Islet precursor cell (in vitro differentiated cells): ENCODE results near the gene GJC1.

Source experiments
- DNase-seq: peaks from one replicate; pipeline ENCODE4 v3.0.0-alpha.2; 2018

The GJC1 gene

DNA sequence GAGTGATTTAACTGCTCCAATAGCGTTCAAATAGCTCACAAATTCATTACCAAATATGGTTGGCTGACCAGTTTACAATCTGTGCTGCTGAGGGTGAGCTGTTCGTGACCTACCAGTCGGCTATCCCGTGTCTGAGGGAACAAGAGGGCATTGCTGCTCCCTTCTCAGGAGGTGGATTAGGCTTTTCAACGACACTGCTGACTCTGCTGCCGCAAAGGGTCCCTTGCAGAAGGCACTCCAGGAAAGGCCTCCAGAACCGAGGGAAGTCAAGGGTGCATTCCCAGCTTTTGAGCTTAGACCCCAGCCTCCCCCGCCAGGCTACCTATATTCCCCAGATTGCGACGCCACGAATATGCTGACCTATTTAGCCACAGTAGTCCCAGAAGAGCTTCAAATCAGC, 32.3 kb downstream of the GJC1 start:
- peak; percentile 69 for DNase-seq

DNA sequence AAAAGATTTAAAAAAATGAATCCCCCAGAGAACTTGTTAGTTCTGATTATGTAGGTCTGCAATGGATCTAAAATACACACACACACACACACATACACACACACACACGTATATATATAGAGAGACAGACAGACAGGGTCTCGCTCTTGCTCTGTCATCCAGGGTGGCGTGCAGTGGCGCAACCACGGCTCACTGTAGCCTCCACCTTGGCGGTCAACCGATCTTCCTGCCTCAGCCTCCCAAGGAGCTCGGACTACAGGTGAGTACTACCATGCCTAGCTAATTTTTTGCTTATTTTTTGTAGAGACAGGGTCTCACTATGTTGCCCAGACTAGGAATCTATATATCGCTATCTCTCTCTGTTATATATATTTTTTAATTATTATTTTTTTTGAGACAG, 33.4 kb downstream of the GJC1 start:
- DNase-seq, result no peak

DNA sequence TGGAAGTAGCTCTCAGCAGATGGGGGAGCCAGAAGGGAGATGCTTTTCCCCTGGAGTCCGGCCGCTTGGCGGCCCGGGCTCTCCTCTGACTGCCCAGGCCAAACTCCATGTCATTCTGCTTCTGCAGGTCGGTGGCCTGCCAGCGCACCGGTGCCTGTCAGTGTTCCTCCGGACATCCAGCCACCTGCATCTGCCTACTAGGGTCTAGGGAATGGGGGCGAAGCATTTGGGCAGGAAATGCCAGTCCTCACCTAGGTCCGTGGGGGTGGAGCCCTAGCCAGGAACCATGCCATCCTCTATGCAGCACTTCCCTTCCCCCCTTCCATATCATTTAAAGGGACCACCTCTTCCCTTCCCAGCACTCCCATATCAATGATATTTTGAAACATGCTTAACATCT, 34.2 kb downstream of the GJC1 start:
- DNase-seq, result no peak

DNA sequence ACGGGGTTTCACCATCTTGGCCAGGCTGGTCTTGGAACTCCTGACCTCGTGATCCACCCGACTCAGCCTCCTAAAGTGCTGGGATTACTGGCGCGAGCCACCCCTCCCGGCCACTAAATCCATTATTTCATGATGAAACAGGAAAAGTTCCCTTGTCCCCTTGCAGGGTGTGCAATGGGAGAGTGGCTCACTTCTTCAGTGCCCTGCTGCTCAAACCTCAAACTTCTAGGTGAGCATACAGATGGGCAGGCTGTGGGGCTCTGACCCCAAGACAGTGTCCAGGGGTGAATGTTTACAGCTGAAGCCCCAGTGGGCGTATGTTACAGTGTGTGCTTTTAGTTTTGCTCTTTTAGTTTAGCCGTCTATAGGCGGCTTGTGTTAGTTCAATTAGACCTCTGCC, 34.7 kb downstream of the GJC1 start:
- no peak for DNase-seq

DNA sequence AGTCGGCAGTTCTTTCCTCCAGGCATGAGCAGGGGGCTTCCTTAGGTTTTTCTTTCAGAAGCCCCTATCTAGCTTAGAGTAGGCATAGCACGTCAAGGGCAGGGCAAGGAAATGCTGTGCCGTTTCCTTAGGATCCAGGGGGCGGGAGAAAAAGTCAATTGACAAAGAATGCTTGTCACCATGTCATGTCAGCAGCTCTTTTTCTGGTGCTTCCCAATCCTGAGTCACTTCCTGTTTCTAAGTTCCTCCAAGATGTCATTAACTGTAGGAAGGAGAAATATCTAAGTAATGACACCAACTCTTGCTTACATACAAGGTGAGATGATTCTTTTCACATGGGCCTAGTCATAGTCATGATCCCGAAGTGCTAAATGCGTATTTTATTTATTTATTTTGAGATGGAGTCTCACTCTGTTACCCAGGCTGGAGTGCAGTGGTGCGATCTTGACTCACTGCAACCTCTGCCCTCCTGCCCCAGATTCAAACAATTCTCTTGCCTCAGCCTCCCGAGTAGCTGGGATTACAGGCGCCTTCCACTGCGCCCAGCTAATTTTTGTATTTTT, 35.2 kb downstream of the GJC1 start:
- DNase-seq, result peak; percentile 84

DNA sequence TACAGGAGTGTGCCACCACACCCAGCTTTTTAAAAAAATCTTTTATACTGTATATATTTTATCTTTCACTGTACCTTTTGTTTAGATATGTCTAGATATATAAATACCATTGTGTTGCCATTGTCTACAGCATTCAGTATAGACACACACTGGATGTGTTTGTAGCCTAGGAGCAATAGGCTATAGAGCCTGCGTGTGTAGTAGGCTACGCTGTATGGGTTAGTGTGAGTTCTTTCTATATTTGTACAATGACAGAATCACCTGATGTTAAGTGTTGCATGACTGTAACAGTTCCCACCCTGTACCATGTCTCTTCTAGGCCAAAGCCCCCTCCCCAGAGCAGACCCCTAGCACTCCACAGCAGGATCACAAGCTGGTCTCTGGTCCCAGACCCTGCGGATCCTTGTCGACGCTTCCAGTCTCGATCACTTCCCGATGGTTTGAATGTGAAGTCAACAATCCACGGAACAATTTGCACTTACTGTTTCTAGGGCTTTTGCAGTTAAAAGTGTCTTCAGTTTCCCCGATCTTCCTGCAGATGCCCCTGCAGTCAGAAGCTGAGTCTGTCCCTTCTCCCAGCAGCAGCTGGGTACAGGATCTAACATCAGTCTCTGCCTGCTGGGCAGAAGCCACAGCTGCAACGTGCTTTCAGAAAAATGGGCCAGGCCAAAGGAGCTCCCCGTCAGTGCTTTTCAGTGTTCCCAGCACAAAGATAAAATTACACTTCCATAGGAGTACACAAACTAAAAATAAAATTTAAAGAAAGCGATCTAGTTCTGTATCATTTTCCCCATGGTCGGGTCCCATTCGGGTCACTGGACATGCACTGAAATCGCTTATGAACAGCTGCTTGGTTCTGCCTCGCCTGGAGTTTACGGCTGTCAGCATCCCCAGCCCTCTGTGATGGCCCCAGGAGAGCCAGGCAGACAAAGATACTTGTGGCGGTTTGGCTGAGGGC, 35.9 kb downstream of the GJC1 start:
- no peak for DNase-seq

DNA sequence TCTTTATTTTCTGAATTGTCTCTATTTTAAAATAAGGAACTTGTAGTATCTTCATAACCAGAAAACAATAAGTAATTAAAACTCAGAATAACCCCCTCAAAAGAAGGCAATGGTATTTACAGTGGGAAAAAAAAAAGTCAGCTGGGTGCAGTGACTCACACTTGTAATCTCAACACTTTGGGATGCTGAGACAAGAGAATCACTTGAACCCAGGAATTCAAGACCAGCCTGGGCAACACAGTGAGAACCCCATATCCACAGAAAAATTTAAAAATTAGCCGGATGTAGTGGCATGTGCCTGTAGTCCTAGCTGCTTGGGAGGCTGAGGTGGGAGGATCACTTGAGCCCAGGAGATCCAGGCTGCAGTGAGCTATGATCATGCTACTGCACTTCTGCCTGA, 37.8 kb downstream of the GJC1 start:
- DNase-seq, result no peak

DNA sequence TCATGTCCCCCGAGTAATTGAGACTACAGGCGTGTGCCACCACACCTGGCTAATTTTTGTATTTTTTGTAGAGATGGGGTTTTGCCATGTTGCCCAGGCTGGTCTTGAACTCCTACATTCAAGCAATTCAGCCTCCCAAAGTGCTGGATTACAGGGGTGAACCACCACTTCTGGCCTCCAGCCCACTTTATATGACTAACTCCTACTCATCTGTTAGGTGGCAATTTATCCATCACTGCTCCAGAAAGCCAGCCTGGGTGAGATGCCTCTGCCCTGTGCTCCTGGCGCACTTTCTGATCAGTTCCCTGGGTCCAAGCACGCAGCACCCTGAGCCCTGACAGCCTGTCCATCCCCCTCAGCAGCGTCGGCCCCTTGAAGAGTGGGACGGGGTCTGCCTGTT, 41.9 kb downstream of the GJC1 start:
- DNase-seq, result no peak

DNA sequence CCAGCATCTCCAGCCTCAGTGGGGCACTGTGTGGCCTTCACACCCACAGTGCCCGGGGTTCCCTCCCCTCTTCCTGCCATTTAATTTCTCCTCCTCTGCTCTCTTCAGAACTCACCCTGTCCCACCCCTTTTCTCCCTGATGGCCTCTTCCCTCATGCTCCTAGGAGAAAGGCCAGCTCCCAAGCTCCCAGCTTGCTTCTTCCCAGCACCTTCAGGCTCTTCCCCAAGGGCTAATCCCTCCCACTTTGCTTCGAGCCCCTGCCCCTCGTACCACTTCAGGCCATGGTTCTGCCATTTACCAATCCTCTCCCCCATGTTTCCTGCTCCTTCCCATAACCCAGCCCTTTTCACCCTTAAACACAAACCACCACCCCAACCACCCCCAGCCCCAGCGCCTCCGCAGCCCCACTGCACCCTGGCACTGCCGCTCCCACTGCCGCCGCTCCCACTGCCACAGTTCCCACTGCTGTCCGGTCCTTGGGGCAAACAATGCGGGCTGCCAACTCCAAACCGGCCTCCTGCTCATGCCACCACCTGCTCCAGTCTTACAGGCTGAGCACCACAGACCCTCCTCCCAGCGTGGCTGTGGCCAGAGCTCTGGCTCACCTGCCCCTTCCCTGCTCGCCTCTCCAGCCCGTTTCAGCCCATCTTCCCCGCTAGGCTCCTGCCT, 42.7 kb downstream of the GJC1 start:
- DNase-seq, result no peak

DNA sequence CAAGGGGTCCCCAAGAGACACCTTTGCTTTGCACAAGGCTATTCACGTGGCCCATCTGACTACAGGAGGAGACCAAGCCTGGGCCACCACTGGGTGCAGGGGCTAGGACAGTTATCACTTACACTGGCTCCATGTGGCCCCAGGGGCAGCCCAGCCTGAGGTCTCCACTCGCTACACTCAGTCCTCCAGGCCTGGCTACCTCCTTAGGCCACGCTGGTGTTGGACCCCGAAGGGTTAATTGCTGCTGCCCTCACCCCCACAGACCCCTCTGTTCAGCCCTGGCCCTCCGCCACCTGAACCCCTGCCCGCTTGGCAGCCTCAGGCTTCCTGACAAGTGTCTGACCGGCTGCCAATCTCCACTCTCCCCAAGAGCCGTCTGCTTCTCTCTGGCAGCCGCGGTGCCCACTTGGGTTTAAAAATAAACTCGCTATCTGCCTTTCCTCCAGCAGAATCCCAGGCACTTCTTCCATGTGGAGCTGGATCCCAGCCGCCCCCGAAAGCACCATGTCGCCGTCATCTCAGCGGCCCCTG, 43.5 kb downstream of the GJC1 start:
- DNase-seq, result peak; percentile 51

DNA sequence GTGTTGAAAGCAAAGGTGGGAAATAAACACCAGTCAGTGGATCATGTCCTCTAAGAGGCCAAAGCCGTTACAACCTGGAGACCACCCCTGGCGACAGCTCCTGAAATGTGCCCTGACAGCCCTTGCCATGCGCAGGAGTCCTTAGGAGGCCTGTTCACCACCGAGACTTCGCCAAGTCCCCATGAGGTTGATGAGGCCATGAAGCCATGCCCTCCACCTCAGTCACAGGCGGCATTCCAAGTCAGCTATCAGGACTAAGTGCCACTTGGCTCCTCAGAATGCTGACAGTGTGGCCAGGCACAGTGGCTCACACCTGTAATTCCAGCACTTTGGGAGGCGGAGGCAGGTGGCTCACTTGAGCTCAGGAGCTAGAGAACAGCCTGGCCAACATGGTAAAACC, 44.2 kb downstream of the GJC1 start:
- peak; percentile 52 for DNase-seq

DNA sequence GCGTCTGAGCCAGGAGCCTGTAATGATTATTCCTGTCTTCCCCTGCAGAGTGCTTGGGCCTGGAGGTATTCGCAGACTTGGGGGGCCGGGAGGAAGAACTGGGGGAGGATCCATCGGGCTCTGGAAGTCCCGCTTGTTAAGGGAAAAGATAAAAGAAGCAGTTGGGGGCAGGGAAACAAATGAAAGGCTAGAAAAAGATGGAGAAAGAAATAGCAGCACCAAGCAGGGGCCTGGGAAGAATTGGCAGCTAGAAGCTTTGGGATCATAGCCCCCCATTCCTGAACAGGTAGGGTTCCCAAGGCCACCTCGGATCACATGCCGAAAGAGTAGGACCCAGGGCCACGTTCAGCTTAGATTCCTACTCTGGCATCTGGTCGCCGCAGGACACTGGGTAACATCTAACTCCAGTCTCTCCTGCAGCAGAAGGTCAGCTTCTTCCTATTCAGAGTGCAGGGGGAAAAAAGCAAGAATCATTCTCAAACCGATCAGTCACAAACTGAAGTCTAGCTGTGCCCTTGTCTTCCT, 47.7 kb downstream of the GJC1 start:
- peak; percentile 45 for DNase-seq

DNA sequence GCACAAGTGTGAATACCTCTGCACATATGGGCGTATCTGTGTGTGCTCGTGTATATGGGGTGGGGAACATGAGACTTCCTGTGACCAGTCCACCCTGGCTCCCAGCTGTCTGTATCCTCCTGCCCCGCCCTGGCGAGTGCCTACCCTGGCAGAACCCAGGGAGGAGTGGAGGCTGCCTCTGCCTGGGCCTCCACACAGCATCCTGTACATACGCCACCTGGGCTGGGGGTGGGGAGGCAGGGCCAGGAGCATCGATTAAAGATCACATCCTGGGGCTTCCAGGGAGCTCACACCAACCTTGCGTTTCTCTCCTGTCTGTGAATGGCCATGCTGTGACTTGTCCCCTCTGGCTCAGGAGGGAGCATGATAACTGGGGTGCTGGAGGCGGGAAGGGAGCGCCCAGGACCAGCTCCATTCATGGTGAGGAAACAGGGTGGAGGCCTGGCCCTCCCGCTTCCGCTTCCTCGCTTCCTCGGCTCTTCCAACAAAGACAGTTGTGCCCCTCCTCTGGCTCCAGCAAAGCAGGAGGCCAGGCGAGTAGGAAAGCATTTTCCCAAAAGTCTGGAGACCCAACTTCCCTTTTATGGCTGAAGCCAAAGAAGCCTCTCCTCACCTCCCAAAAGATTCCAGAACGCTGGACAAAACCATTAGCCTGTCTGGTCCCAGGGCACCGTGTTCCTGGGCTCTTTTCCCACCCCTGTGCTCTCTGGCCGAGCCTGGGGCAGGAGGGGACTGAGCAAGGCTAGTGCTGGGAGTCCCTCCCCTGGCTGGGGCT, 48.3 kb downstream of the GJC1 start:
- DNase-seq, result peak; percentile 77

DNA sequence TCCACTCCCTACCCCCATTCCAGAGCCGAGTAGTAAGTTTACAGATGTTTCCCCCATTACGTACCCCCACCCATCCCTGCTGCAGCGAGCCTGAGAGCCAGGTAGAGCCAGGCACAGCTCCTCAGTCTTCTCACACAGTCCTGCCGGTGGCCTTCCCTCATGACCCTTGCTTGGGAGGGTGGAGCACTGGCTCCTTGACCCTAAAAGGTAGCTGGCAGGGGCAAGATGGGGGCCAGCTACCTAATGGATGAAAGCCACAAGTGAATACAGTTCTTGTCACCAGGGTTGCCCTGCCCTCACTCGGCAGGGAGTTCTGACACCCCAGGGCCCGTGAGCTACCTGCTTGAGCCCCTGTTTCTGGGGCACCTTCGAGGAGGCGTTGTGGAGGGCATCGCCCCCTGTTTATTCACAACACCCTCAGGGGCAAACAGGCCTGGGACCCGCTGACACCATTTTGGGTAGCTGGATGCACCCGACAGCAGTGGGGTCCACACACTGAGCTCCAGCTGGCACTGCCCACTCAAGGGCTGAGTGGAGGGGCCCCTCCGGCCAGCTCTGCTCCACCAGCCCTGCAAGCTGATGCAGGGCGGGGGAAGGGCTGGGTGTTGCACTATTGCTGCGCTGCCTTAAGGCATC, 49.1 kb downstream of the GJC1 start:
- peak; percentile 56 for DNase-seq

DNA sequence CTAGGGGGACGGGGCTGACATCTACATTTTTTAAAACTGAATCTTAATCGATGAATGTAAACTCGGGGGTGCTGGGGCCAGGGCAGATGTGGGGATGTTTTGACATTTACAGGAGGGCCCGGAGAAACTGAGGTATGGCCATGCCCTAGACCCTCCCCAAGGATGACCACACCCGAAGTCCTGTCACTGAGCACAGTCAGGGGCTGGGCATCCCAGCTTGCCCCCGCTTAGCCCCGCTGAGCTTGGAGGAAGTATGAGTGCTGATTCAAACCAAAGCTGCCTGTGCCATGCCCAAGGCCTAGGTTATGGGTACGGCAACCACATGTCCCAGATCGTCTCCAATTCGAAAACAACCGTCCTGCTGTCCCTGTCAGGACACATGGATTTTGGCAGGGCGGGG, 49.9 kb downstream of the GJC1 start:
- DNase-seq, result peak; percentile 47

DNA sequence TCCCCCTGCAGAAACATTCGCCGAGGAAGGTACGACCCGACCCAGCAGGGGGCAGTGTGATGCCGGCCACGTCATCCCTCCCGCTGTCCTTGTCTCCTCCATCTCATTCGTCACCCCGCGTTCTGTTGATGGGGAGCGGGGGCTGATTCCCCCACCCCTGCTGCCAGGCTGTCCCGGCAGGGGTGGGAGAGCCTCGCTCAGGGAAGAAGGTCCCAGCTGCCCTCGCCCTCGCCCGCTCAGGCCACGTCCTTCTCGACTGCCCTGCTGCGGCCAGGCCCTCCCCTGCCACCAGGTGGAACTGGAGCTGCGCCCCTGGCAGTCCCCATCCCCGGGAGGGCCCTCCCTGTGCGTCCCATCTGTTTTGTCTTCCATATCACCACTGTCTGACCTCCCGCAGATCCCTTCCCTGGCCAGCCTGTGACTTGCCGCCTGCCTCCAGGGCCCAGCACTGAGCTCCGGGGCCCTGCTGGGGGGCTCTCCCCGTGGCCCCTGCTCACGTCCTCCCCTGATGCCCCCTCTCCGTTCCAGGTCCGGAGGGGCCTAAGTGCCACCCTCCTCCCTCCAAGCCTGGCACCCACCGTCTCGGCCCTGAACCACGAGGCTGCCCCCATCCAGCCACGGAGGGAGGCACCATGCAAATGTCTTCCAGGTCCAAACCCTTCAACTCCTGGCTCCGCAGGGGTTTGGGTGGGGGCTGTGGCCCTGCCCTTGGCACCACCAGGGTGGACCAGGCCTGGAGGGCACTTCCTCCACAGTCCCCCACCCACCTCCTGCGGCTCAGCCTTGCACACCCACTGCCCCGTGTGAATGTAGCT, 50.7 kb downstream of the GJC1 start:
- DNase-seq, result peak; percentile 93

DNA sequence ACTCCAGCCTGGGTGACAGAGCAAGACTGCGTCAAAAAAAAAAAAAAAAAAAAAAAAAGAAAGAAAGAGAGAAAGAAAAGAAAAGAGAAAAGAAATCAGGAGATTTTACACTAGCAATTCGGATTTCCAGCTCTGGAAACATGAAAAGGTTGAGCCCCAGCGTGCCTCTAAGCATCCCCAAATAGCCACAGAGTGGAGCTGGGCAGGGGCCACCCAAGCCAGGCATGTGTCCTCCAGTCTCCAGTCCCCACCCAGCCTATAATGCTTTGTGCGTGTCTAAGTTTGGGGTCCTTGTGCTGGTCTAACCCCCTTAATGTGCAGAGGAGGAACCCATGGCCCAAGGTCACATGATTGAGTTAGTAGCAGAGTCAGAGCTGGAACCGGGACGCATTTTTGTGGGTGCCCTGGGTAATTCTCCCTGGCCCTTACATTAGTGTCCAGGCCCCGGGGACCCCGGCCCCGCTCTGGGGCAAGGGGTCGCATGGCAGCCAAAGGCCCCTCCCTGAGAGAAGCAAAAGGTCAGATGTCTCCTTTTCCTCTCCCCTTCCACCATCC, 51.4 kb downstream of the GJC1 start:
- no peak for DNase-seq

DNA sequence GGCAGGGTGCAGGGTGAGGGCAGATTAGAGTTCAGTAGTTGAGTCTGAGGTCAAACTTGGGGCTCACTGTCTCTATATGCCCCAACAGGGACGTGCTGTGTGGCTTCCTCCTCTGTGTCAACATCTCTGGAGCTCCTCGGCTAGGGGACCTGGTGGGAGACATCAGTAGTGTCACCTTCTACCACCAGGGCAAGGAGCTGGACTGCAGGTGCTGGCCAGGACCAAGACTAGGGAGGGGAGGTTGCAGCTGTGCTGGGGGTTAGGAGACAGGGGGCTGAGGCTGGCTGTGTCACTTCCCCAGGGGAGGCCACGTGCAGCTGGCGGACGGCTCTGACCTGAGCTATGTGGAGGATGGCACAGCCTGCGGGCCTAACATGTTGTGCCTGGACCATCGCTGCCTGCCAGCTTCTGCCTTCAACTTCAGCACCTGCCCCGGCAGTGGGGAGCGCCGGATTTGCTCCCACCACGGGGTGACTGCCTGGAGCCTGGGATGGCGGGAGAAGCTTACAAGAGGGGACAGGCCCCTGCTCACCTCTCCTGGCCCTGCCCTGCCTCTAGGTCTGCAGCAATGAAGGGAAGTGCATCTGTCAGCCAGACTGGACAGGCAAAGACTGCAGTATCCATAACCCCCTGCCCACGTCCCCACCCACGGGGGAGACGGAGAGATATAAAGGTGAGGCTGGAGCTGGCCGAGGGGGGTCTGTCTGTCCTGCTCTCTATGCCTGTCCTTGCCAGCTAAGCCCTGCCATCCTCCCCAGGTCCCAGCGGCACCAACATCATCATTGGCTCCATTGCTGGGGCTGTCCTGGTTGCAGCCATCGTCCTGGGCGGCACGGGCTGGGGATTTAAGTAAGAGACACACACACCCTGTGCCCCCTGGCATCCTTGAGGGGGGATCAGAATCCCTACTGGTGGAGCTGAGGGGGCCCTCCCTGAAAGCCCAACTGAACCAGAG, 52.4 kb downstream of the GJC1 start:
- peak; percentile 60 for DNase-seq

DNA sequence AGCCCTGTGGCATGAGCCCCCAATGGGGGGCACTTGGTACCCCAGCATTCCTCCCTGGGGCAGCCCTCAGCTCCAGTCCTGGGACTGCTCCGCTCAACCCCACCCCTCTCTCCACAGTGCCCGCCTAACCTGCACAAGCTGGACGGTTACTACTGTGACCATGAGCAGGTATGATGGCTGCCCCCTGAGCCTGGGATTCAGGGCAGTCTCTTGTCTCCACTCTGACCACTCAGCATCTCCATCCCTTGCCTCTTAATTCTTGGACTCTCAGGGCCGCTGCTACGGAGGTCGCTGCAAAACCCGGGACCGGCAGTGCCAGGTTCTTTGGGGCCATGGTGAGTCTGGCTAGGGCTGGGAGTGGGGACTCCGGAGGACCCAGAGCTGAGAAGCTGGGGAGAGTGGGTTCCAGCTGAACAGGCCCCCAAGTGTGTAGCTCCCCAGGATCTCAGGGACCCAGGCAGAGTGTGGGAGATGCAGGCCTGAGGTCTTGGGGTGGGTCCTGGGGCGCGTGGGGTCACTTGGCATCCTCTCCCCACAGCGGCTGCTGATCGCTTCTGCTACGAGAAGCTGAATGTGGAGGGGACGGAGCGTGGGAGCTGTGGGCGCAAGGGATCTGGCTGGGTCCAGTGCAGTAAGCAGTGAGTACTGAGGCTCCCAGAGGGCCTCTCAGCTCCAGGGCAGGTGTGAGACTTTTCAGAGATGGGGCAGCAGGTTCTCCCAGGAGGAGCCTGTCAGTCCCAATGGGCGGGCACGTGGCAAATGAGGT, 53.3 kb downstream of the GJC1 start:
- peak; percentile 56 for DNase-seq
